NCI-H1436 (cell line): ENCODE results near the gene ZNF442.
"Not testable (repeated sequence)": the region's sequence is repeated elsewhere in the genome, so short reads cannot be mapped to it uniquely, and the experiment has no call there.

Experiments
- DNase-seq: peaks from one replicate; lab custom pipeline; 2025; lab: John Stamatoyannopoulos, UW

Gene ZNF442

GRCh38 chr19:12365236-12366162, at the start of gene ZNF442:
Gene ZNF442, minus strand, starts transcription at chr19:12365683. Its CDS starts 2,052 bp downstream, at chr19:12363631.
- DNase-seq, result peak; percentile 6

DNA sequence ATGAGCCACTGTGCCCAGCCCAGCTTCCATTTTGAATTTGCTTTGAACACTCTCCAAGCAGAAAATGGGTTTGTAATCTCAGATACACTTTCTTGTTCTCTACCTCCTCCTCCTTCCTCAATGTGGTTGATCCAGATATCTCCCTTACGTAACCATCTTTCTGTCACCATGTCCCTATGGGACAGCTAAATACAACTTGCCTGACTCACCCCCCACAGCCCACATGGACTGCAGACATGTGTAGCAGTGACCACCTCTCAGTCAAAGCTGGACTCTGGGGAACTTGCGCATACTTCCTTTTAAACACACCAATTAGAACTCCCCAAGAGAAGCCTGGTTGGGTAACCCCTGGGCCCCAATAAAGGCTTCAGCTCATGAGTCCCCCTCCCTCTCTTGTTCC, 46.4 kb upstream of the ZNF442 start:
- no peak for DNase-seq

DNA sequence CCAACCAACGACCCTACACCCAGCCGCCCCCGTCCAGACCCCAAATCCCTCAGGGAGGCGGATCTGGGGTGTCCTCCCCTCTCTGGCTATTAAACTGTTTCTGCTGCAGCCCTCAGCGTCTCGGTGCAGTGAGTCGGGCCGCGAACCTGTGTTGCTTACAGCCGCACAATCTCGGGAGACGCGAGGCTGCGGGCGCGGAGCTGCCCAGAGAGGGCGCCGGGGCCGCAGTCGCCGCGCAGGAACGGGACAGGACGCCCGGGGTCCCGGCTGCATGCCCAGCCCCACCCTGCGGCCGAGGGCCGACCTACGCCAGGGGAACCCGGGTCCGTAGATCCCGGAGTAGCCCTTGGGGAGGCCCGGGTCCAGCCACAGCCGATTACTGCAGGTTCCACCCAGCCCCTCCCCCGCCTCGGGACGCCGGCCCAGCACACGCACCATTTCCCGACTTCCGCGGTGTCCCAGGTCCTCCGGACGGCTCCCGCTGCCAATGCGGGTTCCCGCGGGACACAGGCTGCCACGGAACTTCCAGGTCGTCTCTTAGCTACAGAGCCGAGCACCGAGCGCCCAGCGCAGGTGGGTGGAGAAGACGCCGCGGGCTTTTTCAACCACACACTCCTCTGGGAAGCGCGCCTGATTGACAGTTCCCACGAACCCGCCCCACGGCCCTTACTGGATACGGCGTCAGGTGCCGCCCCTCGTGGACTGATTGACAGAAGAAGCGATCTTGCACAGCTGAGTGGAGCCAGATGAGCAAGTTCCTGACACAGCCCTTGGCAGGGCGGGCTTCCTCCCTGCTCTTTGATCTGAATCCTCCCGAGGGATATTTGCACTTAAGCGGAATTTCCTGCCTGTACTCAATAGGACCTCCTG, 35.4 kb upstream of the ZNF442 start, which contains the start of gene ZNF799:
TSS of gene ZNF799 (minus strand) at position 639 of the 870 bp plus-strand sequence. CDS start at position 438, 201 bp downstream.
- DNase-seq, result peak; percentile 92

DNA sequence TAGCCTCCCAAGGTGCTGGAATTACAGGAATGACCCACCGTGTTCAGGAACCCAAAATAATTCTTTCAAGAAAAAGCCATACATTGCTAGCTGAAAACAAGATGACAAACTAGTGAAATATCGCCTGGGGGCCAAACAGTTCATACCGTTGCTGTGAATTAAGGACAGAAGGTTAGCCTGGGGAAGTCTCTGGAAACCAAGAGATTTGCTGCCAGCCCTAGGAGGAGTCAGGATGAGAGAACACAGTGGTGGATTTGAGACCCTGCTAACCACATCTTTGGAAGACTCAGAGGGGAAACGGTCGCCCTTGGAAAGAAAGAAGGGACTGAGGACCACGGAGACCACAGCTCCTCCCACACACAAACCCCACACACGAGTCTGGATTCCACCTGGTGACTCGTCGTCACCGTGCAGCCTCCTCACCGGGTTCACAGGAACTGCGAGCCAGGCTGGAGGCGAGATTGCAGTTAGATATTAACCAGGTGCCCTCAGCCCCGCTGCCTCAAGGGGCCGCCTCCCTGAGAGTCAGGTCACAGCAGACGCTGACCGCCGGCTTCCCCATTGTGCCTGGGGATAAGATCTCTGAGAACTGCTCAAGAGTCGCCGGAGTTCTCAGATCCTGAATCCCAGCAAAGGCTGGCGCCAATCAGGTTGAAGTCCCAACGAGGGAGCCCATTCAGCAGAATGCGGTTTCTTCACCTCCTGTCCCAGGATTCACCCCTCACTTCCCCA, 34.6 kb upstream of the ZNF442 start:
- DNase-seq, result not testable (repeated sequence)

DNA sequence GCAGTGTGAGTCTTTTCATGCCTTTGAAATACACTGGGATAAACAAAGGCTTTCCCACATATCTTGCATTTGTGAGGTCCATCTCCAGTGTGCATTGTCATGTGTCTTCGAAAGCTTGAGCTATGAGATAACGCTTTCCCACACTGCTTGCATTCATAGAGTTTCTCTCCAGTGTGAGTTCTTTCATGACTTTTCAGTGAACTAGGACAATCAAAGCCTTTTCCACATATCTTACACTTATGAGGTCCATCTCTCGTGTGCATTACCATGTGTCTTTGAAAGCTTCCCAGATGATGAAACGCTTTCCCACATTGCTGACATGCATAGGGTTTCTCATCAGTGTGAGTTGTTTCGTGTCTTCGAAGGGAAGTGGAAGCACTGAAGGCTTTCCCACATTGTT, 25.7 kb upstream of the ZNF442 start:
- DNase-seq, result not testable (repeated sequence)

DNA sequence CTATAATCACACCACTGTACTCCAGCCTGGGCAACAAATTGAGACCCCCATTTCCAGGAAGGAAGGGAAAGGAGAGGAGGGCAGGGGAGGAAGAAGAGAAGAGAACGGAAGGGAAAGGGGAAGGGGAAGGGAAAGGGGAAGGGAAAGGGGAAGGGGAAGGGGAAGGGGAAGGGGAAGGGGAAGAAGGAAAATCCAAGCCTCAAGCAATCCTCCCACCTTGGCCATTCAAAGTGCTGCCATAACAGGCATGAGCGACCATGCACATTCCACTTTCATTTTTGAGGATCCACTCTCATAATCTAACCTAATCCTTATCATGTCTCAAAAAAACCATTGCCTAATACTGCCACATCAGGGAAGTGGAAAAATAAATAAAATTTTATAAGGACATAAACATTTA, 20.9 kb upstream of the ZNF442 start:
- DNase-seq, result not testable (repeated sequence)

DNA sequence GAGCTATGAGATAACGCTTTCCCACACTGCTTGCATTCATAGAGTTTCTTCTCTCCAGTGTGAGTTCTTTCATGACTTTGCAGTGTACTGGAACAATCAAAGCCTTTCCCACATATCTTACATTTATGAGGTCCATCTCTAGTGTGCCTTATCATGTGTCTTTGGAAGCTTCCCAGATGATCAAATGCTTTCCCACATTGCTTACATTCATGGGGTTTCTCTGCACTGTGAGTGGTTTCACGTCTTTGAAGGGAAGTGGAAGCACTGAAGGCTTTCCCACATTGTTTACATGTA, 14.9 kb upstream of the ZNF442 start:
- no peak for DNase-seq

GRCh38 chr19:12379732-12380443, 14.4 kb upstream of the ZNF442 start:
- DNase-seq, result no peak

GRCh38 chr19:12374026-12374425, 8.5 kb upstream of the ZNF442 start:
- DNase-seq, result no peak

DNA sequence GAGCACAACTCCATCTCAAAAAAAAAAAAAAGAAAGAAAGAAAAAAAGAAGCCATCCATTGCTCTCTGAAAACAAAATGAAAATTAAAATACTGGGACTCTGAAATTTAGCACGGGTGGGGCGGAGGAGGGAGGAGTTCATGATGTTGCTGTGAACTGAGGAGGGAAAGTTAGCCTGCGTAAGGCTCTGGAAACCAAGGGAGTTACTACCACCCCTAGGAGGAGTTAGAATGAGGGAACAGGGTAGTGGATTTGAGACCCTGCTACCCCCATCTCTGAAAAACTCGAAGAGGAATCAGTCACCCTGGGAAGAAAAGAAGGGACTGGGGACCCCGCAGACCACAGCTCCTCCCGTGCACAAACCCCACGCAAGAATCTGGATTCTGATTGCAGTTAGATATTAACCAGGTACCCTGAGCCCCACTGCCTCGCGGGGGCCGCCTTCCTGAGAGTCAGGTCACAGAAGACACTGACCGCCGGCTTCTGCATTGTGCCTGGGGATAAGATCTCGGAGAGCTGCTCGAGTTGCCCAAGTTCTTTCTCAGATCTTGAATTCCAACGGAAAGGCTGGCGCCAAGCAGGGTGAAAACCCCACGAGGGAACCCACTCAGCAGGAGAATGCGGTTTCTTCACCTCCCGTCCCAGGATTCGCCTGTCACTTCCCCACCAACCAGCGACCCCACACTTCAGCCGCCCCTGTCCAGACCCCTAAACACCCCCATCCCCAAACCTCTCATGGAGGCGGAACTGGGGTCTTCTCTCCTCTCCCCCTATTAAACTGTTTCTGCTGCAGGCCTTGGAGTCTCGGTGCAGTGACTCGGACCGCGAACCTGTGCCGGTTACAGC, 870 bp downstream of the ZNF442 start:
- DNase-seq, result no peak

GRCh38 chr19:12362236-12362635, 3.2 kb downstream of the ZNF442 start:
- DNase-seq, result not testable (repeated sequence)

GRCh38 chr19:12353375-12353774, 12.1 kb downstream of the ZNF442 start:
- no peak for DNase-seq

- DNase-seq, result no peak
Measured at GRCh38 chr19:12350890-12351197, 14.6 kb downstream of the ZNF442 start.

- no peak for DNase-seq
Measured at GRCh38 chr19:12350185-12350889, 15.1 kb downstream of the ZNF442 start.

GRCh38 chr19:12346896-12347295, 18.6 kb downstream of the ZNF442 start:
- no peak for DNase-seq

GRCh38 chr19:12345197-12345596, 20.3 kb downstream of the ZNF442 start:
- DNase-seq, result no peak

DNA sequence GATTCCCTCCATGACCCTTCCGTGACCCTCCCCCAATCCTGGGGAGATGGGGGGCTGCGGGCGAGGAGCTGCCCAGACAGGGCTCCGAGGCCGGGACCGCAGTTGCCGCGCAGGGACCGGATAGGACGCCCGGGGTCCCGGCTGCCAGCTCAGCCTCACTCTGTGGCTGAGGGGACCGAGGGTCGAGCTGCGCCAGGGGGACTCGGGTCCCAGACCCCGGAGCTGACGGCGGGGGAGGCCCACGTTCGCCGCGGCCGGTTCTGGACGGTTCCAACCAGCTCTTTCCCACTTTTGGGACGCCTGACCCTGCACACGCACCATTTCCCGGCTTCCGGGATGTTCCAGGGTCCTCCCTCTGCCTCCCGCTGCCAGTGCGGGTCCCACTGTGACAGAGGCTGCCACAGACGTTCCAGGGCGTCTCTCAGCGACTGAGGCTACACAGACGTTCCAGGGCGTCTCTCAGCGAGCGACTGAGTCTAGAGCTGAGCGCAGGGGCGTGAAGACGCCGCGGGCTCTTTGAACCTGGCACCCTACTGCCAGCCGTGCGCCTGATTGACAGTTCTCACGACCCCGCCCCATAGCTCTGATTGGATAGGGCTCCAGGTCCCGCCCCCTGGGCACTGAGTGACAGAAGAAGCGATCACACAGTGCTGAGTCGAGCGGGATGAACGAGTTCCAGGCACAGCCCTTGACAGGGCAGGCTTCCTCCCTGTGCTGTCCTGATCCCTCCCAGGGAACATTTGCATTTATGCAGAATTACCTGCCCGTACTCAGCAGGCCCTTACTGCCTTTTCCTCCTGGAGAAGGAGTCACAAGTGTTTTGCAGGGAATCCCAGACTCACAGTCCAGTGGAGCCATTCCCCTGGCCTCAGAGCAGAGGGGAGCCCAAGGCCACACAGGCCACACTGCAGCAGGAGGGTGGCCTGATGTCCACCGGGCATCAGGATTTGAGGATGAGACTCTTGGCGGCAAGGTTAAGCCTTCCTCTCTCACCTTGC, 32.0 kb downstream of the ZNF442 start, which contains the start of gene ZNF563:
TSS of gene ZNF563 (minus strand) at position 472 of the 998 bp plus-strand sequence. CDS start at position 321, 151 bp downstream.
- DNase-seq, result peak; percentile 68

- no peak for DNase-seq
Measured at GRCh38 chr19:12331211-12331941, 34.1 kb downstream of the ZNF442 start.
